ENCODE data around the gene TP53. TPM values are rescaled to one million over a fixed set of nuclear protein-coding genes. Genes with fewer than 3 reads are reported as not detected.

Gene TP53
- total and polyA plus RNA-seq, 9 of the 15 experiments (the other 6 are each of a cell fraction or from before 2014, with no cell fraction given), result 2.8 to 14.0 (median 7.1) TPM

- no peak for TF ChIP-seq ARID3B (CRISPR knock-in tag; IDR thresholded peaks at IDR 0.05; ENCODE audit: borderline replicate concordance)
- TF ChIP-seq ZNF224 (CRISPR knock-in tag; IDR thresholded peaks at IDR 0.05), result no peak
- no peak for TF ChIP-seq HOMEZ (CRISPR knock-in tag; IDR thresholded peaks at IDR 0.05)
Observed at GRCh38 chr17:7701681-7702080, 14.4 kb upstream of the TP53 start (continued).

- H3K9ac ChIP-seq (ENCODE audit: insufficient read depth in 1 of 2, low read depth in 2 of 2, low read length in 2 of 2), result peak overlapping the region in 1 of 2 experiments; percentile 2; a peak in 1 of 4 replicates
- CTCF ChIA-PET (ENCODE audit: low intra/inter-chr PET ratio), result no interaction called here
- peaks cover under 1% of the 10 kb centered on the region in 2 experiments; a peak in 1 of 5 replicates for H3K27me3 ChIP-seq (ENCODE audit: control insufficient read depth in 2 of 2, insufficient read depth in 2 of 2, low read length in 2 of 2)
- peaks cover 5 to 21% of the 10 kb centered on the region in 2 experiments; a peak in 3 of 5 replicates for H3K4me1 ChIP-seq (replicated peaks in 1 of 2; ENCODE audit: control insufficient read depth in 2 of 2, insufficient read depth in 2 of 2, low read length in 2 of 2)
- H3K27ac ChIP-seq (ENCODE audit: extremely low read depth, low read depth, low read length), result no peak overlapping the region; the same call in 2 of the 3 replicates
- no peaks in the 10 kb centered on the region for H3K79me2 ChIP-seq (ENCODE audit: control insufficient read depth, insufficient read depth, low read length)
- POLR2A ChIA-PET, result interaction anchor here (0.5 to 7.6 kb wide), 2 partner anchors 12 to 231 kb away, joined by 3 to 67 read pairs; partner anchors contain the start of genes CNTROB, TP53, TRAPPC1 and WRAP53
- peak; percentile 49 for FAIRE-seq
- 2% methylated on average over 5 of the region's 7 CpGs for WGBS (ENCODE audit: insufficient coverage, low coverage, missing lambda C conversion rate)
- no TSS peak for BruUV-seq (replicated peaks)
- H3K9me1 ChIP-seq (ENCODE audit: control insufficient read depth, insufficient read depth, low read length), result no peaks in the 10 kb centered on the region
- no peaks in the 10 kb centered on the region for H4K20me1 ChIP-seq (replicated peaks; ENCODE audit: control insufficient read depth, insufficient read depth, low read length)
- intact Hi-C loops (cut with micrococcal nuclease) (no loop called here), in situ Hi-C loops (cut with MboI) (no loop called here)
- peak; percentile 30 to 59 (median 40) for DNase-seq (ENCODE audit: extremely low read depth in 1 of 4, low spot score in 3 of 4)
- no peak overlapping the region for H3K4me2 ChIP-seq (ENCODE audit: insufficient read depth, low read length)
- ATAC-seq, result peak; percentile 82
- no peak overlapping the region for H2AFZ ChIP-seq (ENCODE audit: low read depth, low read length)
- peaks cover 9% of the 10 kb centered on the region; the same call in 1 of the 3 replicates for H3K36me3 ChIP-seq (ENCODE audit: control insufficient read depth, insufficient read depth, low read length)
- H3K4me3 ChIP-seq, result no peak overlapping the region
- H3K9me3 ChIP-seq (replicated peaks; ENCODE audit: control insufficient read depth, insufficient read depth, low read depth, low read length), result no peaks in the 10 kb centered on the region
- TF ChIP-seq POLR2B (IDR thresholded peaks at IDR 0.05; ENCODE audit: low read depth, partially characterized antibody) (no peak), ATF3 (IDR thresholded peaks at IDR 0.05) (peak; percentile 42; the same call in 1 of the 2 replicates), ATF3 (CRISPR knock-in tag; conservative IDR thresholded peaks at IDR 0.05) (no peak), DPF2 (IDR thresholded peaks at IDR 0.05) (peak; percentile 31; the same call in 1 of the 2 replicates), MAFF (IDR thresholded peaks at IDR 0.05; ENCODE audit: low read length) (peak; percentile 48; the same call in 1 of the 2 replicates), HCFC1 (IDR thresholded peaks at IDR 0.05; ENCODE audit: low read depth, low read length) (no peak), ZNF316 (IDR thresholded peaks at IDR 0.05) (peak; percentile 57; the same call in 1 of the 2 replicates), C11orf30 (IDR thresholded peaks at IDR 0.05; ENCODE audit: low read depth) (peak; percentile 60)
- TF ChIP-seq, protein P1, sequence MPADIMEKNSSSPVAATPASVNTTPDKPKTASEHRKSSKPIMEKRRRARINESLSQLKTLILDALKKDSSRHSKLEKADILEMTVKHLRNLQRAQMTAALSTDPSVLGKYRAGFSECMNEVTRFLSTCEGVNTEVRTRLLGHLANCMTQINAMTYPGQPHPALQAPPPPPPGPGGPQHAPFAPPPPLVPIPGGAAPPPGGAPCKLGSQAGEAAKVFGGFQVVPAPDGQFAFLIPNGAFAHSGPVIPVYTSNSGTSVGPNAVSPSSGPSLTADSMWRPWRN (IDR thresholded peaks at IDR 0.05; ENCODE audit: low read depth), result 0 out of 2 replicates have a peak, but pooled peaks have one; percentile 25
- TF ChIP-seq, protein P2, sequence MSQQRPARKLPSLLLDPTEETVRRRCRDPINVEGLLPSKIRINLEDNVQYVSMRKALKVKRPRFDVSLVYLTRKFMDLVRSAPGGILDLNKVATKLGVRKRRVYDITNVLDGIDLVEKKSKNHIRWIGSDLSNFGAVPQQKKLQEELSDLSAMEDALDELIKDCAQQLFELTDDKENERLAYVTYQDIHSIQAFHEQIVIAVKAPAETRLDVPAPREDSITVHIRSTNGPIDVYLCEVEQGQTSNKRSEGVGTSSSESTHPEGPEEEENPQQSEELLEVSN (IDR thresholded peaks at IDR 0.05; ENCODE audit: borderline replicate concordance in 1 of 2, extremely low read depth in 1 of 2, insufficient read depth in 1 of 2, insufficient read length in 1 of 2, low read depth in 1 of 2, low read length in 1 of 2, poor library complexity in 1 of 2, severe bottlenecking in 1 of 2), result peak; percentile 74 to 88
Observed at GRCh38 chr17:7700510-7700909, 13.2 kb upstream of the TP53 start.
